GM18526 (cell line): ENCODE measurements around the gene CTTN.

Source experiments
- POLR2A ChIP-seq: IDR thresholded peaks from 3 replicates; pipeline ENCODE4 v1.6.1; 2011; ENCODE audit not compliant: insufficient read length; ENCODE audit errors: extremely low read depth

CTTN gene

GRCh38 chr11:70368961-70369360 is 29.4 kb upstream of the CTTN start:
- no peak for TF ChIP-seq POLR2A

- no peak for TF ChIP-seq POLR2A
Observed at GRCh38 chr11:70371241-70371640, 27.1 kb upstream of the CTTN start.

- no peak for TF ChIP-seq POLR2A
Observed at GRCh38 chr11:70372076-70372475, 26.3 kb upstream of the CTTN start.

- no peak for TF ChIP-seq POLR2A
Observed at GRCh38 chr11:70376621-70377020, 21.7 kb upstream of the CTTN start.

GRCh38 chr11:70377645-70378044 is 20.7 kb upstream of the CTTN start:
- no peak for TF ChIP-seq POLR2A

GRCh38 chr11:70378506-70379134 is 19.7 kb upstream of the CTTN start:
- TF ChIP-seq POLR2A: no peak

- no peak for TF ChIP-seq POLR2A
Observed at GRCh38 chr11:70381350-70381749, 17.0 kb upstream of the CTTN start.

- no peak for TF ChIP-seq POLR2A
Observed at GRCh38 chr11:70381872-70382861, 16.2 kb upstream of the CTTN start.

- no peak for TF ChIP-seq POLR2A
Observed at GRCh38 chr11:70383664-70384565, 14.4 kb upstream of the CTTN start.

- TF ChIP-seq POLR2A: no peak
Observed at GRCh38 chr11:70384566-70385152, 13.7 kb upstream of the CTTN start.

GRCh38 chr11:70387564-70387963 is 10.8 kb upstream of the CTTN start:
- no peak for TF ChIP-seq POLR2A

- TF ChIP-seq POLR2A: no peak
Observed at GRCh38 chr11:70389201-70389600, 9.1 kb upstream of the CTTN start.

- TF ChIP-seq POLR2A: no peak
Observed at GRCh38 chr11:70394211-70394950, 3.9 kb upstream of the CTTN start.

- TF ChIP-seq POLR2A: no peak
Observed at GRCh38 chr11:70397336-70397982, 870 bp upstream of the CTTN start.
